SU-DHL-6 (cell line): ENCODE data around the gene KRTDAP.

Experiments
- H2AFZ ChIP-seq: fragments of 200-600 bp; sonication (generic); 2 replicates; pipeline ENCODE4 v1.6.1; 2014; ENCODE audit warnings: low read depth, mild to moderate bottlenecking, moderate library complexity, mixed read lengths, antibody characterized with exemption, low read length; ENCODE audit not compliant: severe bottlenecking
- H3F3A ChIP-seq: fragments of 200-600 bp; shearing (Covaris generic); 2 replicates; pipeline ENCODE4 v1.6.0; 2016; ENCODE audit warnings: antibody characterized with exemption, mild to moderate bottlenecking; ENCODE audit not compliant: insufficient read depth
- H3K27ac ChIP-seq: fragments of 200-600 bp; sonication (generic); 2 replicates; pipeline ENCODE4 v1.5.1; 2016; ENCODE audit warnings: low read depth, mild to moderate bottlenecking, low read length, moderate library complexity, mixed read lengths
- H3K27me3 ChIP-seq: fragments of 200-600 bp; sonication (generic), shearing (Covaris generic); 2 replicates; pipeline ENCODE4 v1.6.0; 2014; ENCODE audit warnings: mild to moderate bottlenecking, low read length
- H3K36me3 ChIP-seq: fragments of 200-600 bp; sonication (generic); 2 replicates; pipeline ENCODE4 v1.6.1; 2014; ENCODE audit warnings: mild to moderate bottlenecking, low read length, mixed read lengths
- H3K4me2 ChIP-seq: fragments of 300-600, 200-600 bp; shearing (Covaris generic), sonication (generic); 2 replicates; pipeline ENCODE4 v1.6.0; 2014; ENCODE audit warnings: low read length, low read depth, mild to moderate bottlenecking; ENCODE audit not compliant: poor library complexity, severe bottlenecking
- H3K4me3 ChIP-seq: fragments of 200-600 bp; sonication (generic); 2 replicates; pipeline ENCODE4 v1.5.1; 2014; ENCODE audit warnings: antibody characterized with exemption, low read length, mild to moderate bottlenecking, mixed read lengths; ENCODE audit not compliant: insufficient read depth, poor library complexity, severe bottlenecking
- H3K79me2 ChIP-seq: fragments of 200-600 bp; sonication (generic); 2 replicates; pipeline ENCODE4 v1.6.1; 2014; ENCODE audit warnings: mild to moderate bottlenecking, low read length, moderate library complexity; ENCODE audit not compliant: insufficient read depth
- H3K9ac ChIP-seq: fragments of 200-600 bp; sonication (generic); 2 replicates; pipeline ENCODE4 v1.7.0; 2014; ENCODE audit warnings: mild to moderate bottlenecking, low read length
- H3K9me2 ChIP-seq: fragments of 200-600 bp; sonication (generic); replicated peaks from 2 replicates; pipeline ENCODE4 v1.6.1; 2014; ENCODE audit warnings: low read length; ENCODE audit not compliant: insufficient read depth
- H3K9me3 ChIP-seq: fragments of 200-600 bp; sonication (generic); 2 replicates; pipeline ENCODE4 v1.6.1; 2014; ENCODE audit warnings: low read length, mixed read lengths; ENCODE audit not compliant: insufficient read depth
- H4K20me1 ChIP-seq: fragments of 200-600 bp; sonication (generic); 2 replicates; pipeline ENCODE4 v1.6.1; 2014; ENCODE audit warnings: low read depth, mild to moderate bottlenecking, antibody characterized with exemption, low read length, moderate library complexity, mixed read lengths
- EZH2phosphoT487 ChIP-seq: fragments of 200-600 bp; sonication (generic), shearing (Covaris generic); conservative IDR thresholded peaks from 2 replicates; pipeline ENCODE4 v1.6.1; 2018; ENCODE audit warnings: mild to moderate bottlenecking, antibody characterized with exemption, low read length, moderate library complexity, mixed read lengths
- TF ChIP-seq, protein P1 (sequence below): fragments of 200-600 bp; sonication (generic); IDR thresholded peaks from one replicate; pipeline ENCODE4 v1.5.1; 2017; ENCODE audit warnings: antibody characterized with exemption, mild to moderate bottlenecking, low read length, moderate library complexity; ENCODE audit not compliant: insufficient read depth, poor library complexity, severe bottlenecking

KRTDAP gene

DNA sequence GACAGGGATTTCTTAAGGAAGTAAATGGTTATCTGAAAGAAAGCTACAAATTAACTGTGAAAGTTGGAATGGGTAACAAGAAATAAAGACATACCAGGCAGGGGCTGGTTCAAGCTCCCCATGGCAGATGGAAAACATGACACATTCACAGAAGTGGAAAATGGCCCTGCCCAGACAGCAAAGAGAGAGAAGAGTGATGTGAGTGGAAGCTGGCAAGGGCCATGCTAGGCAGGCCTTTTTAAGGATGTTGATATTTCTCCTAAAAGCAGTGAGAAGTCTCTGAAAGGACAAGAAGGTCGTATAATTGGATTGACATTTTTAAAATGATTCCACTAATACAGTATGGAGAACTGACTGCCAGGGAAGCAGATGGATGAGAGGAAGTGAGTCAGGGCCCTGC is 45.5 kb downstream of the KRTDAP start:
- TF ChIP-seq EZH2phosphoT487, result no peak
- TF ChIP-seq, protein P1, sequence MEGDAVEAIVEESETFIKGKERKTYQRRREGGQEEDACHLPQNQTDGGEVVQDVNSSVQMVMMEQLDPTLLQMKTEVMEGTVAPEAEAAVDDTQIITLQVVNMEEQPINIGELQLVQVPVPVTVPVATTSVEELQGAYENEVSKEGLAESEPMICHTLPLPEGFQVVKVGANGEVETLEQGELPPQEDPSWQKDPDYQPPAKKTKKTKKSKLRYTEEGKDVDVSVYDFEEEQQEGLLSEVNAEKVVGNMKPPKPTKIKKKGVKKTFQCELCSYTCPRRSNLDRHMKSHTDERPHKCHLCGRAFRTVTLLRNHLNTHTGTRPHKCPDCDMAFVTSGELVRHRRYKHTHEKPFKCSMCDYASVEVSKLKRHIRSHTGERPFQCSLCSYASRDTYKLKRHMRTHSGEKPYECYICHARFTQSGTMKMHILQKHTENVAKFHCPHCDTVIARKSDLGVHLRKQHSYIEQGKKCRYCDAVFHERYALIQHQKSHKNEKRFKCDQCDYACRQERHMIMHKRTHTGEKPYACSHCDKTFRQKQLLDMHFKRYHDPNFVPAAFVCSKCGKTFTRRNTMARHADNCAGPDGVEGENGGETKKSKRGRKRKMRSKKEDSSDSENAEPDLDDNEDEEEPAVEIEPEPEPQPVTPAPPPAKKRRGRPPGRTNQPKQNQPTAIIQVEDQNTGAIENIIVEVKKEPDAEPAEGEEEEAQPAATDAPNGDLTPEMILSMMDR, result no peak

DNA sequence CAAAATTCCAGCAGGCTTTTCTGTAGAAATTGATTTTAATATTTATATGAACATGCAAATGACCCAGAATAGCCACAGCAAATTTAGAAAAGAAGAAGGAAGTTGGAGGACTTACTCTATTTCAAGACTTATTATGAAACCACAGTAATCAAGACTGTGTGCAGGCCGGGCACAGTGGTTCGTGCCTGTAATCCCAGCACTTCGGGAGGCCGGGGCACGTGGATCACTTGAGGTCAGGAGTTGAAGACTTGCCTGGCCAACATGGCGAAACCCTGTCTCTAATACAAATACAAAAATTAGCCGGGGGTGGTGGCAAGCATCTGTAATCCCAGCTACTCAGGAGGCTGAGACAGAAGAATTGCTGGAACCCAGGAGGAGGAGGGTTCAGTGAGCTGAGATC is 48.2 kb downstream of the KRTDAP start:
- H3K27me3 ChIP-seq, result no peaks in the 10 kb centered on the region
- no peaks in the 10 kb centered on the region for H3K36me3 ChIP-seq
- H3K9ac ChIP-seq, result no peak overlapping the region

More for the DNA sequence above, 45.5 kb downstream of the KRTDAP start:
- no peaks in the 10 kb centered on the region for H3K79me2 ChIP-seq
- no peak overlapping the region for H3K9ac ChIP-seq
- H3K4me3 ChIP-seq, result no peak overlapping the region
- no peaks in the 10 kb centered on the region for H4K20me1 ChIP-seq
- H3K9me3 ChIP-seq, result no peaks in the 10 kb centered on the region
- no peaks in the 10 kb centered on the region for H3K36me3 ChIP-seq
- H2AFZ ChIP-seq, result no peak overlapping the region
- no peak overlapping the region for H3K27ac ChIP-seq
- no peaks in the 10 kb centered on the region for H3F3A ChIP-seq
- H3K9me2 ChIP-seq, result no peaks in the 10 kb centered on the region
- H3K4me2 ChIP-seq, result no peak overlapping the region
- H3K27me3 ChIP-seq, result no peaks in the 10 kb centered on the region

DNA sequence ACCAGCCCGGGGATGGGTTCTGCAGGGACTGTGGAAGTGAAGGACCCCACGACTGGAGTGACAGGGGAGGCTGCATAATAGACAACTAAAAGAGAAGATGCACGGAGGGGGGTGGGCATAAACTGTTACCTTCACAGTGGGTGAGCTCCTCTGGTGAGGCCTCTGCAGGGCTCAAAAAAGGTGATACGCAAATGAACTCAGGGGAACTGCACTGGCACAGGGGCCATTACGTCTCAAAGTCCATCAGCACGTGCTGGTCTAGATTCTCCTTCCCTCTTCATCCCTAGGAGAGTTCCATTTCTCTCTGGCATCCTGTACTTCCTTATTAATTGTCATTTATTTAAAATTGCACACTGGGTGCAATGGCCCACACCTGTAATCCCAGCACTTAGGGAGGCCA is 50.3 kb downstream of the KRTDAP start:
- H3K36me3 ChIP-seq, result no peaks in the 10 kb centered on the region
- no peaks in the 10 kb centered on the region for H4K20me1 ChIP-seq
- TF ChIP-seq, protein P1, result no peak
- no peak for TF ChIP-seq EZH2phosphoT487
- H3K4me2 ChIP-seq, result no peak overlapping the region
- no peak overlapping the region for H3K4me3 ChIP-seq
- no peaks in the 10 kb centered on the region for H3K9me3 ChIP-seq
- H3K9me2 ChIP-seq, result no peaks in the 10 kb centered on the region
- H3K79me2 ChIP-seq, result no peaks in the 10 kb centered on the region
- H3F3A ChIP-seq, result no peaks in the 10 kb centered on the region
- H3K27ac ChIP-seq, result no peak overlapping the region
- no peak overlapping the region for H3K9ac ChIP-seq
- H3K27me3 ChIP-seq, result no peaks in the 10 kb centered on the region
- H2AFZ ChIP-seq, result no peak overlapping the region

More for the DNA sequence above, 48.2 kb downstream of the KRTDAP start:
- Histone ChIP-seq H3K27ac (no peak overlapping the region), H2AFZ (no peak overlapping the region), H3F3A (no peaks in the 10 kb centered on the region), H3K4me3 (no peak overlapping the region), H4K20me1 (no peaks in the 10 kb centered on the region), H3K9me2 (no peaks in the 10 kb centered on the region), H3K9me3 (no peaks in the 10 kb centered on the region), H3K79me2 (no peaks in the 10 kb centered on the region), H3K4me2 (no peak overlapping the region)
- TF ChIP-seq EZH2phosphoT487, result no peak
- TF ChIP-seq, protein P1, result no peak
